Gastroesophageal sphincter (tissue), 4 donors: Measurements from ENCODE around the gene GALNT17. TPM values are rescaled to one million over a fixed set of nuclear protein-coding genes. Genes with fewer than 3 reads are reported as not detected.

ENCODE experiments used
- ATAC-seq: fragments of 150-250 bp; one replicate; pipeline ENCODE4 v1.9.1; 2016; ENCODE audit warnings: mild to moderate bottlenecking, moderate library complexity
- H3K27ac ChIP-seq, 4 donors: fragments of 200-600 bp; sonication (generic) in 3 of 4; 1 replicate in 3 of 4; 2 replicates in 1 of 4; pipeline ENCODE4 v1.5.1; 2016 to 2019
- H3K27me3 ChIP-seq: fragments of 200-600 bp; sonication (generic); one replicate; pipeline ENCODE4 v1.5.1; 2019
- H3K36me3 ChIP-seq, 2 donors: fragments of 200-600 bp; sonication (generic); one replicate each; pipeline ENCODE4 v1.5.1; 2019; ENCODE audit warnings: control low read depth in 1 of 2
- H3K4me1 ChIP-seq, 3 donors: fragments of 200-600 bp; sonication (generic); 1 replicate in 2 of 3; 2 replicates in 1 of 3; pipeline ENCODE4 v1.5.1; 2016 to 2019; ENCODE audit warnings: control low read depth in 2 of 3
- H3K4me3 ChIP-seq, 2 donors: fragments of 200-600 bp; sonication (generic); one replicate each; pipeline ENCODE4 v1.5.1; 2019; ENCODE audit warnings: mild to moderate bottlenecking in 1 of 2, moderate library complexity in 1 of 2
- H3K9me3 ChIP-seq, 3 donors: fragments of 200-600 bp; sonication (generic); one replicate each; pipeline ENCODE4 v1.5.1; 2017 to 2019; ENCODE audit warnings: control low read depth in 2 of 3
- CTCF ChIP-seq, 4 experiments: fragments of 200-600 bp in 2 of 4; fragments of 450-650 bp in 2 of 4; sonication (generic) in 1 of 4; IDR thresholded peaks; one replicate each; pipeline ENCODE4 v1.5.1; 2017 to 2019; ENCODE audit warnings: antibody characterized with exemption in 4 of 4, mild to moderate bottlenecking in 2 of 4, moderate library complexity in 2 of 4
- EP300 ChIP-seq: sonication (generic); formaldehyde crosslinking; IDR thresholded peaks from one replicate; pipeline ENCODE4 v1.6.1; 2017; ENCODE audit warnings: antibody characterized with exemption, mild to moderate bottlenecking
- POLR2A ChIP-seq, 2 donors: fragments of 450-650 bp; IDR thresholded peaks; one replicate each; pipeline ENCODE4 v1.6.1; 2017; ENCODE audit warnings: antibody characterized with exemption in 2 of 2, mild to moderate bottlenecking in 2 of 2, moderate library complexity in 1 of 2
- POLR2AphosphoS5 ChIP-seq: sonication (generic); formaldehyde crosslinking; IDR thresholded peaks from one replicate; pipeline ENCODE4 v1.6.1; 2017; ENCODE audit warnings: antibody characterized with exemption
- WGBS, 2 donors: methylation state at CpG; one replicate each; pipeline ENCODE4 v1.1.5; 2018; ENCODE audit warnings: low coverage in 1 of 2; 5-methylcytosine and 5-hydroxymethylcytosine counted together
- total RNA-seq, 4 donors: library from RNA; depleted of rRNA; stranded (reverse); fragments of >200 nt; gene quantifications; one replicate each; pipeline ENCODE4 v1.1.0, GENCODE V29; 2016

The GALNT17 gene
- total RNA-seq, 4 donors from 2014 or later = 16.7 to 93.2 (median 34.8) TPM

- no peak for ATAC-seq
- WGBS, 2 donors = 53 to 62% methylated on average over 2 to 6 of the region's 6 CpGs
- TF ChIP-seq POLR2AphosphoS5 = no peak
- TF ChIP-seq EP300 = no peak
- no peak for TF ChIP-seq POLR2A (IDR thresholded peaks at IDR 0.05)
- no peak for TF ChIP-seq CTCF (IDR thresholded peaks at IDR 0.05)
- no peaks in the 10 kb centered on the region for H3K36me3 ChIP-seq
- H3K4me1 ChIP-seq = no peaks in the 10 kb centered on the region
- no peaks in the 10 kb centered on the region for H3K27me3 ChIP-seq
- H3K9me3 ChIP-seq = no peaks in the 10 kb centered on the region
- no peak overlapping the region for H3K4me3 ChIP-seq
- H3K27ac ChIP-seq = no peak overlapping the region
Measured at GRCh38 chr7:71558806-71559613, 427.1 kb downstream of the GALNT17 start.

- Histone ChIP-seq H3K27me3 (no peaks in the 10 kb centered on the region), H3K36me3 (no peaks in the 10 kb centered on the region), H3K9me3 (no peaks in the 10 kb centered on the region), H3K27ac (no peak overlapping the region), H3K4me3 (no peak overlapping the region), H3K4me1 (no peaks in the 10 kb centered on the region)
- WGBS, 2 donors = 63 to 88% methylated on average over 9 to 10 of the region's 10 CpGs
- no peak for TF ChIP-seq CTCF (IDR thresholded peaks at IDR 0.05)
- no peak for TF ChIP-seq POLR2A (IDR thresholded peaks at IDR 0.05)
- no peak for ATAC-seq
Measured at GRCh38 chr7:71560354-71560995, 428.5 kb downstream of the GALNT17 start.

GRCh38 chr7:71563276-71563675 is 431.3 kb downstream of the GALNT17 start:
- Histone ChIP-seq H3K27ac (no peak overlapping the region), H3K4me3 (no peak overlapping the region), H3K4me1 (no peaks in the 10 kb centered on the region), H3K9me3 (no peaks in the 10 kb centered on the region), H3K27me3 (no peaks in the 10 kb centered on the region), H3K36me3 (no peaks in the 10 kb centered on the region)
- 63 to 93% methylated on average over 3 to 5 of the region's 6 CpGs for WGBS, 2 donors
- TF ChIP-seq POLR2A (IDR thresholded peaks at IDR 0.05) (no peak), EP300 (no peak), CTCF (IDR thresholded peaks at IDR 0.05) (no peak), POLR2AphosphoS5 (no peak)
- ATAC-seq = no peak

GRCh38 chr7:71566376-71566775 is 434.4 kb downstream of the GALNT17 start:
- Histone ChIP-seq H3K27me3 (no peaks in the 10 kb centered on the region), H3K9me3 (no peaks in the 10 kb centered on the region), H3K4me3 (no peak overlapping the region), H3K27ac (no peak overlapping the region), H3K36me3 (no peaks in the 10 kb centered on the region), H3K4me1 (no peaks in the 10 kb centered on the region)
- TF ChIP-seq POLR2AphosphoS5 = no peak
- no peak for ATAC-seq
- WGBS, 2 donors = 74 to 85% methylated on average over 5 to 7 of the region's 8 CpGs

- no peaks in the 10 kb centered on the region for H3K4me1 ChIP-seq
- 76 to 100% methylated on average over 3 to 6 of the region's 6 CpGs for WGBS, 2 donors
- H3K4me3 ChIP-seq = no peak overlapping the region
- no peaks in the 10 kb centered on the region for H3K9me3 ChIP-seq
- no peaks in the 10 kb centered on the region for H3K36me3 ChIP-seq
- H3K27me3 ChIP-seq = no peaks in the 10 kb centered on the region
- H3K27ac ChIP-seq = no peak overlapping the region
- no peak for ATAC-seq
- no peak for TF ChIP-seq EP300
- TF ChIP-seq POLR2A (IDR thresholded peaks at IDR 0.05) = no peak
- no peak for TF ChIP-seq CTCF (IDR thresholded peaks at IDR 0.05)
- TF ChIP-seq POLR2AphosphoS5 = no peak
Measured at GRCh38 chr7:71566991-71567390, 435.0 kb downstream of the GALNT17 start.
